ENCODE measurements around the gene MYL6B. TPM values are rescaled to one million over a fixed set of nuclear protein-coding genes. Genes with fewer than 3 reads are reported as not detected.
A peak's percentile ranks its signal among the peaks of the same experiment; 100 is the strongest.

MYL6B gene
- total and polyA plus RNA-seq, 2 experiments from 2014 or later, result 96.9 to 164 TPM

- no peak overlapping the region for H2AFZ ChIP-seq
- DNase-seq (ENCODE audit: low spot score), result no peak
- no peaks in the 10 kb centered on the region for H3K79me2 ChIP-seq (replicated peaks; ENCODE audit: insufficient read depth)
- Mint-ChIP-seq H3K27ac (no peak overlapping the region; the same call in 1 of the 2 replicates), H3K4me3 (no peak overlapping the region; the same call in 2 of the 3 replicates), H3K9me3 (no peaks in the 10 kb centered on the region), H3K27me3 (ENCODE audit: insufficient read depth, low read depth, poor library complexity) (peaks cover 14% of the 10 kb centered on the region), H3K4me1 (peaks cover 25% of the 10 kb centered on the region), H3K36me3 (ENCODE audit: low read depth) (peaks cover 12% of the 10 kb centered on the region; the same call in 2 of the 3 replicates)
- no peak overlapping the region; the same call in 1 of the 2 replicates for H3K27ac ChIP-seq (ENCODE audit: low read depth)
- no peaks in the 10 kb centered on the region for H3K27me3 ChIP-seq (ENCODE audit: insufficient read depth)
- no peaks in the 10 kb centered on the region for H3K36me3 ChIP-seq (ENCODE audit: insufficient read depth)
- no peaks in the 10 kb centered on the region for H3F3A ChIP-seq (replicated peaks; ENCODE audit: low read depth)
- ATAC-seq, result no peak
- no peaks in the 10 kb centered on the region for H4K20me1 ChIP-seq (replicated peaks; ENCODE audit: insufficient read depth)
- H3K4me1 ChIP-seq (ENCODE audit: insufficient read depth), result no peaks in the 10 kb centered on the region
- peak overlapping the region; percentile 5; the same call in 1 of the 2 replicates for H3K4me2 ChIP-seq
- 0 out of 2 replicates have a peak, but pooled peaks cover 5% of the 10 kb centered on the region for H3K9me2 ChIP-seq (ENCODE audit: insufficient read depth)
- no peak overlapping the region for H3K4me3 ChIP-seq
- TF ChIP-seq CTCF (conservative IDR thresholded peaks at IDR 0.05; ENCODE audit: low read depth in 2 of 2) (no peak), EZH2phosphoT487 (IDR thresholded peaks at IDR 0.05; ENCODE audit: unreplicated experiment) (no peak), ETS1 (IDR thresholded peaks at IDR 0.05) (no peak), EZH2 (IDR thresholded peaks at IDR 0.05; ENCODE audit: low read depth, unreplicated experiment) (no peak), ZNF331 (CRISPR knock-in tag; IDR thresholded peaks at IDR 0.05; ENCODE audit: low read depth) (no peak), JUNB (IDR thresholded peaks at IDR 0.05; ENCODE audit: unreplicated experiment) (no peak), POLR2AphosphoS5 (IDR thresholded peaks at IDR 0.05; ENCODE audit: low read depth) (no peak)
- TF ChIP-seq, protein P1, sequence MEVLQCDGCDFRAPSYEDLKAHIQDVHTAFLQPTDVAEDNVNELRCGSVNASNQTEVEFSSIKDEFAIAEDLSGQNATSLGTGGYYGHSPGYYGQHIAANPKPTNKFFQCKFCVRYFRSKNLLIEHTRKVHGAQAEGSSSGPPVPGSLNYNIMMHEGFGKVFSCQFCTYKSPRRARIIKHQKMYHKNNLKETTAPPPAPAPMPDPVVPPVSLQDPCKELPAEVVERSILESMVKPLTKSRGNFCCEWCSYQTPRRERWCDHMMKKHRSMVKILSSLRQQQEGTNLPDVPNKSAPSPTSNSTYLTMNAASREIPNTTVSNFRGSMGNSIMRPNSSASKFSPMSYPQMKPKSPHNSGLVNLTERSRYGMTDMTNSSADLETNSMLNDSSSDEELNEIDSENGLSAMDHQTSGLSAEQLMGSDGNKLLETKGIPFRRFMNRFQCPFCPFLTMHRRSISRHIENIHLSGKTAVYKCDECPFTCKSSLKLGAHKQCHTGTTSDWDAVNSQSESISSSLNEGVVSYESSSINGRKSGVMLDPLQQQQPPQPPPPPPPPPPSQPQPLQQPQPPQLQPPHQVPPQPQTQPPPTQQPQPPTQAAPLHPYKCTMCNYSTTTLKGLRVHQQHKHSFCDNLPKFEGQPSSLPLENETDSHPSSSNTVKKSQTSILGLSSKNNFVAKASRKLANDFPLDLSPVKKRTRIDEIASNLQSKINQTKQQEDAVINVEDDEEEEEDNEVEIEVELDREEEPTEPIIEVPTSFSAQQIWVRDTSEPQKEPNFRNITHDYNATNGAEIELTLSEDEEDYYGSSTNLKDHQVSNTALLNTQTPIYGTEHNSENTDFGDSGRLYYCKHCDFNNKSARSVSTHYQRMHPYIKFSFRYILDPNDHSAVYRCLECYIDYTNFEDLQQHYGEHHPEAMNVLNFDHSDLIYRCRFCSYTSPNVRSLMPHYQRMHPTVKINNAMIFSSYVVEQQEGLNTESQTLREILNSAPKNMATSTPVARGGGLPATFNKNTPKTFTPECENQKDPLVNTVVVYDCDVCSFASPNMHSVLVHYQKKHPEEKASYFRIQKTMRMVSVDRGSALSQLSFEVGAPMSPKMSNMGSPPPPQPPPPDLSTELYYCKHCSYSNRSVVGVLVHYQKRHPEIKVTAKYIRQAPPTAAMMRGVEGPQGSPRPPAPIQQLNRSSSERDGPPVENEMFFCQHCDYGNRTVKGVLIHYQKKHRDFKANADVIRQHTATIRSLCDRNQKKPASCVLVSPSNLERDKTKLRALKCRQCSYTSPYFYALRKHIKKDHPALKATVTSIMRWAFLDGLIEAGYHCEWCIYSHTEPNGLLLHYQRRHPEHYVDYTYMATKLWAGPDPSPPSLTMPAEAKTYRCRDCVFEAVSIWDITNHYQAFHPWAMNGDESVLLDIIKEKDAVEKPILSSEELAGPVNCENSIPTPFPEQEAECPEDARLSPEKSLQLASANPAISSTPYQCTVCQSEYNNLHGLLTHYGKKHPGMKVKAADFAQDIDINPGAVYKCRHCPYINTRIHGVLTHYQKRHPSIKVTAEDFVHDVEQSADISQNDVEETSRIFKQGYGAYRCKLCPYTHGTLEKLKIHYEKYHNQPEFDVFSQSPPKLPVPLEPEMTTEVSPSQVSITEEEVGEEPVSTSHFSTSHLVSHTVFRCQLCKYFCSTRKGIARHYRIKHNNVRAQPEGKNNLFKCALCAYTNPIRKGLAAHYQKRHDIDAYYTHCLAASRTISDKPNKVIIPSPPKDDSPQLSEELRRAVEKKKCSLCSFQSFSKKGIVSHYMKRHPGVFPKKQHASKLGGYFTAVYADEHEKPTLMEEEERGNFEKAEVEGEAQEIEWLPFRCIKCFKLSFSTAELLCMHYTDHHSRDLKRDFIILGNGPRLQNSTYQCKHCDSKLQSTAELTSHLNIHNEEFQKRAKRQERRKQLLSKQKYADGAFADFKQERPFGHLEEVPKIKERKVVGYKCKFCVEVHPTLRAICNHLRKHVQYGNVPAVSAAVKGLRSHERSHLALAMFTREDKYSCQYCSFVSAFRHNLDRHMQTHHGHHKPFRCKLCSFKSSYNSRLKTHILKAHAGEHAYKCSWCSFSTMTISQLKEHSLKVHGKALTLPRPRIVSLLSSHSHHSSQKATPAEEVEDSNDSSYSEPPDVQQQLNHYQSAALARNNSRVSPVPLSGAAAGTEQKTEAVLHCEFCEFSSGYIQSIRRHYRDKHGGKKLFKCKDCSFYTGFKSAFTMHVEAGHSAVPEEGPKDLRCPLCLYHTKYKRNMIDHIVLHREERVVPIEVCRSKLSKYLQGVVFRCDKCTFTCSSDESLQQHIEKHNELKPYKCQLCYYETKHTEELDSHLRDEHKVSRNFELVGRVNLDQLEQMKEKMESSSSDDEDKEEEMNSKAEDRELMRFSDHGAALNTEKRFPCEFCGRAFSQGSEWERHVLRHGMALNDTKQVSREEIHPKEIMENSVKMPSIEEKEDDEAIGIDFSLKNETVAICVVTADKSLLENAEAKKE (CRISPR knock-in tag; IDR thresholded peaks at IDR 0.05), result no peak
Measured at GRCh38 chr12:56197921-56198635, 45.7 kb downstream of the MYL6B start.

Data from GM23338 (cell line).